Vagina (tissue), 2 donors: Measurements from ENCODE around the gene MROH9.

Experiments
- CTCF ChIP-seq, 3 experiments: fragments of 450-650 bp in 2 of 3; fragments of 200-600 bp in 1 of 3; sonication (generic) in 1 of 3; IDR thresholded peaks; one replicate each; pipeline ENCODE4 v1.5.1; 2017 to 2019; ENCODE audit warnings: antibody characterized with exemption in 3 of 3, mild to moderate bottlenecking in 2 of 3, moderate library complexity in 2 of 3
- POLR2A ChIP-seq, 2 donors: fragments of 450-650 bp; IDR thresholded peaks; one replicate each; pipeline ENCODE4 v1.6.1; 2017; ENCODE audit warnings: antibody characterized with exemption in 2 of 2, mild to moderate bottlenecking in 2 of 2, moderate library complexity in 2 of 2
- POLR2AphosphoS5 ChIP-seq, 2 donors: sonication (generic); formaldehyde crosslinking; IDR thresholded peaks; one replicate each; pipeline ENCODE4 v1.9.0; 2017; ENCODE audit warnings: antibody characterized with exemption in 2 of 2, mild to moderate bottlenecking in 2 of 2, low read depth in 1 of 2; ENCODE audit not compliant: insufficient read depth in 1 of 2

- TF ChIP-seq POLR2A (IDR thresholded peaks at IDR 0.05) (no peak), CTCF (IDR thresholded peaks at IDR 0.05) (no peak), POLR2AphosphoS5 (IDR thresholded peaks at IDR 0.05; ENCODE audit: insufficient read depth in 1 of 2, low read depth in 1 of 2) (no peak)
Measured at GRCh38 chr1:171075041-171075440, 139.7 kb downstream of the MROH9 start.
